Measurements from ENCODE around the gene UNC119B. TPM values are rescaled to one million over a fixed set of nuclear protein-coding genes. Genes with fewer than 3 reads are reported as not detected.

Gene UNC119B
- total and polyA plus RNA-seq, 9 donors: 6.0 to 21.6 (median 15.3) TPM

- Histone ChIP-seq H3K27ac (ENCODE audit: low read length) (no peak overlapping the region), H3K4me3 (ENCODE audit: low read length) (no peak overlapping the region)
- WGBS (ENCODE audit: insufficient coverage): 88% methylated on average over 3 of the region's 5 CpGs
Observed at GRCh38 chr12:120750806-120751205, 40.5 kb downstream of the UNC119B start.

GRCh38 chr12:120751389-120751788 lies 41.1 kb downstream of the UNC119B start:
- H3K27ac ChIP-seq (ENCODE audit: low read length): no peak overlapping the region
- H3K27me3 ChIP-seq (ENCODE audit: control insufficient read depth, insufficient read depth, low read length): no peaks in the 10 kb centered on the region
- no peaks in the 10 kb centered on the region for H3K36me3 ChIP-seq (ENCODE audit: control insufficient read depth, insufficient read depth, low read length)
- peaks cover 9% of the 10 kb centered on the region for H3K9me3 ChIP-seq (replicated peaks; ENCODE audit: control insufficient read depth, low read depth, low read length)
- no peak for DNase-seq
- no peak overlapping the region for H3K4me3 ChIP-seq (ENCODE audit: low read length)
- no peaks in the 10 kb centered on the region for H3K4me1 ChIP-seq (ENCODE audit: control insufficient read depth, insufficient read depth, low read length)
- WGBS (ENCODE audit: insufficient coverage): 96% methylated on average over 9 of the region's 9 CpGs

More at GRCh38 chr12:120750806-120751205, 40.5 kb downstream of the UNC119B start:
- no peaks in the 10 kb centered on the region for H3K36me3 ChIP-seq (ENCODE audit: control insufficient read depth, insufficient read depth, low read length)
- no peak for DNase-seq
- no peaks in the 10 kb centered on the region for H3K27me3 ChIP-seq (ENCODE audit: control insufficient read depth, insufficient read depth, low read length)
- no peaks in the 10 kb centered on the region for H3K4me1 ChIP-seq (ENCODE audit: control insufficient read depth, insufficient read depth, low read length)
- peaks cover 9% of the 10 kb centered on the region for H3K9me3 ChIP-seq (replicated peaks; ENCODE audit: control insufficient read depth, low read depth, low read length)

- peaks cover 11% of the 10 kb centered on the region for H3K4me1 ChIP-seq (ENCODE audit: control insufficient read depth, insufficient read depth, low read length)
- no peak overlapping the region for H3K27ac ChIP-seq (ENCODE audit: low read length)
- peaks cover 9% of the 10 kb centered on the region for H3K9me3 ChIP-seq (replicated peaks; ENCODE audit: control insufficient read depth, low read depth, low read length)
- no peak for DNase-seq
- H3K4me3 ChIP-seq (ENCODE audit: low read length): no peak overlapping the region
- peaks cover 11% of the 10 kb centered on the region for H3K36me3 ChIP-seq (ENCODE audit: control insufficient read depth, insufficient read depth, low read length)
- H3K27me3 ChIP-seq (ENCODE audit: control insufficient read depth, insufficient read depth, low read length): no peaks in the 10 kb centered on the region
Observed at GRCh38 chr12:120754792-120755191, 44.5 kb downstream of the UNC119B start.

GRCh38 chr12:120755269-120755668 lies 45.0 kb downstream of the UNC119B start:
- Histone ChIP-seq H3K27ac (ENCODE audit: low read length) (no peak overlapping the region), H3K36me3 (ENCODE audit: control insufficient read depth, insufficient read depth, low read length) (peaks cover 15% of the 10 kb centered on the region), H3K9me3 (replicated peaks; ENCODE audit: control insufficient read depth, low read depth, low read length) (peaks cover 9% of the 10 kb centered on the region), H3K27me3 (ENCODE audit: control insufficient read depth, insufficient read depth, low read length) (no peaks in the 10 kb centered on the region), H3K4me1 (ENCODE audit: control insufficient read depth, insufficient read depth, low read length) (peaks cover 15% of the 10 kb centered on the region), H3K4me3 (ENCODE audit: low read length) (no peak overlapping the region)
- DNase-seq: no peak

- Histone ChIP-seq H3K27ac (ENCODE audit: low read length) (no peak overlapping the region), H3K9me3 (replicated peaks; ENCODE audit: control insufficient read depth, low read depth, low read length) (peaks cover 9% of the 10 kb centered on the region), H3K4me1 (ENCODE audit: control insufficient read depth, insufficient read depth, low read length) (peaks cover 34% of the 10 kb centered on the region), H3K27me3 (ENCODE audit: control insufficient read depth, insufficient read depth, low read length) (no peaks in the 10 kb centered on the region), H3K4me3 (ENCODE audit: low read length) (no peak overlapping the region), H3K36me3 (ENCODE audit: control insufficient read depth, insufficient read depth, low read length) (peaks cover 21% of the 10 kb centered on the region)
- WGBS (ENCODE audit: insufficient coverage): 78% methylated on average over 2 of the region's 4 CpGs
- no peak for DNase-seq
Observed at GRCh38 chr12:120757226-120757742, 47.0 kb downstream of the UNC119B start.

GRCh38 chr12:120757949-120758348 lies 47.7 kb downstream of the UNC119B start:
- H3K4me3 ChIP-seq (ENCODE audit: low read length): no peak overlapping the region
- DNase-seq: no peak
- H3K36me3 ChIP-seq (ENCODE audit: control insufficient read depth, insufficient read depth, low read length): peaks cover 25% of the 10 kb centered on the region
- no peaks in the 10 kb centered on the region for H3K27me3 ChIP-seq (ENCODE audit: control insufficient read depth, insufficient read depth, low read length)
- H3K4me1 ChIP-seq (ENCODE audit: control insufficient read depth, insufficient read depth, low read length): peaks cover 35% of the 10 kb centered on the region
- peaks cover 9% of the 10 kb centered on the region for H3K9me3 ChIP-seq (replicated peaks; ENCODE audit: control insufficient read depth, low read depth, low read length)
- no peak overlapping the region for H3K27ac ChIP-seq (ENCODE audit: low read length)
- WGBS (ENCODE audit: insufficient coverage): 84% methylated on average over 5 of the region's 6 CpGs

GRCh38 chr12:120758798-120759590 lies 48.7 kb downstream of the UNC119B start:
- 96% methylated on average over 4 of the region's 7 CpGs for WGBS (ENCODE audit: insufficient coverage)
- peaks cover 9% of the 10 kb centered on the region for H3K9me3 ChIP-seq (replicated peaks; ENCODE audit: control insufficient read depth, low read depth, low read length)

GRCh38 chr12:120759591-120760348 lies 49.5 kb downstream of the UNC119B start:
- no peak for DNase-seq
- Histone ChIP-seq H3K27ac (ENCODE audit: low read length) (peak overlapping the region; percentile 96), H3K4me1 (ENCODE audit: control insufficient read depth, insufficient read depth, low read length) (peaks cover 35% of the 10 kb centered on the region), H3K9me3 (replicated peaks; ENCODE audit: control insufficient read depth, low read depth, low read length) (peaks cover 5% of the 10 kb centered on the region), H3K27me3 (ENCODE audit: control insufficient read depth, insufficient read depth, low read length) (no peaks in the 10 kb centered on the region), H3K4me3 (ENCODE audit: low read length) (peak overlapping the region; percentile 8), H3K36me3 (ENCODE audit: control insufficient read depth, insufficient read depth, low read length) (peaks cover 41% of the 10 kb centered on the region)
- WGBS (ENCODE audit: insufficient coverage): 61% methylated on average over 14 of the region's 27 CpGs

More at GRCh38 chr12:120758798-120759590, 48.7 kb downstream of the UNC119B start:
- Histone ChIP-seq H3K4me1 (ENCODE audit: control insufficient read depth, insufficient read depth, low read length) (peaks cover 35% of the 10 kb centered on the region), H3K27me3 (ENCODE audit: control insufficient read depth, insufficient read depth, low read length) (no peaks in the 10 kb centered on the region), H3K36me3 (ENCODE audit: control insufficient read depth, insufficient read depth, low read length) (peaks cover 34% of the 10 kb centered on the region), H3K27ac (ENCODE audit: low read length) (peak overlapping the region; percentile 96), H3K4me3 (ENCODE audit: low read length) (peak overlapping the region; percentile 8)
- no peak for DNase-seq

GRCh38 chr12:120760349-120761254 lies 50.3 kb downstream of the UNC119B start:
- Histone ChIP-seq H3K36me3 (ENCODE audit: control insufficient read depth, insufficient read depth, low read length) (peaks cover 47% of the 10 kb centered on the region), H3K4me3 (ENCODE audit: low read length) (peak overlapping the region; percentile 24)

More at GRCh38 chr12:120760349-120761254, 50.3 kb downstream of the UNC119B start:
- peak overlapping the region; percentile 96 for H3K27ac ChIP-seq (ENCODE audit: low read length)
- WGBS (ENCODE audit: insufficient coverage): 77% methylated on average over 15 of the region's 21 CpGs
- H3K4me1 ChIP-seq (ENCODE audit: control insufficient read depth, insufficient read depth, low read length): peaks cover 35% of the 10 kb centered on the region
- no peaks in the 10 kb centered on the region for H3K9me3 ChIP-seq (replicated peaks; ENCODE audit: control insufficient read depth, low read depth, low read length)
- H3K27me3 ChIP-seq (ENCODE audit: control insufficient read depth, insufficient read depth, low read length): no peaks in the 10 kb centered on the region
- peak; percentile 44 for DNase-seq

All from muscle of leg (tissue), 11 donors.